Measurements from ENCODE around the gene PDZD2. TPM values are rescaled to one million over a fixed set of nuclear protein-coding genes. Genes with fewer than 3 reads are reported as not detected.

Gene PDZD2
- total RNA-seq, 4 donors from 2014 or later = 107 to 195 (median 123) TPM

DNA sequence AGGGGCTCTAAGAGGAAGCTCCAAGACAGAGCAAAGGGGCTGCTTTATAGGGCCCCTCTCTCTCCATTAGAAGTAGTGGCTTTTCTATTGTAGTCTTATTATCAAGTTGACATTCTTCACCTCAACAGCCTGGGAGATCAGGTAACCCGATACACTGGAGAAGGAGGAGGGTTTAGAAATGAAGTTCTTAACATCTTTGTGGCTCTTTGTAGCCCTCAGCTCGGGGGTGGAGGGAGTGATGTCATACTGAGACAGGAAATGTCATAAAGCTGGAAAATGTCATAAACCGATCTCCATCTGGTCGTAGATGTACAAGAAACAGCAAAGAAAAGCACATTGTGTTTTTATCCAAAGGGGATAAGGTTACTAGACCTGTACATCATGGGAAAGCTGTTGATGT is 17.9 kb downstream of the PDZD2 start:
- Histone ChIP-seq H3K9me3 (no peaks in the 10 kb centered on the region), H3K4me3 (no peak overlapping the region), H3K4me1 (no peaks in the 10 kb centered on the region), H3K27ac (no peak overlapping the region), H3K36me3 (no peaks in the 10 kb centered on the region), H3K27me3 (peaks cover 10% of the 10 kb centered on the region)
- whole genome bisulfite sequencing = 65% methylated on average over 4 of the region's 4 CpGs
- DNase-seq (ENCODE audit: low spot score in 2 of 2) = no peak
- TF ChIP-seq, protein P1, sequence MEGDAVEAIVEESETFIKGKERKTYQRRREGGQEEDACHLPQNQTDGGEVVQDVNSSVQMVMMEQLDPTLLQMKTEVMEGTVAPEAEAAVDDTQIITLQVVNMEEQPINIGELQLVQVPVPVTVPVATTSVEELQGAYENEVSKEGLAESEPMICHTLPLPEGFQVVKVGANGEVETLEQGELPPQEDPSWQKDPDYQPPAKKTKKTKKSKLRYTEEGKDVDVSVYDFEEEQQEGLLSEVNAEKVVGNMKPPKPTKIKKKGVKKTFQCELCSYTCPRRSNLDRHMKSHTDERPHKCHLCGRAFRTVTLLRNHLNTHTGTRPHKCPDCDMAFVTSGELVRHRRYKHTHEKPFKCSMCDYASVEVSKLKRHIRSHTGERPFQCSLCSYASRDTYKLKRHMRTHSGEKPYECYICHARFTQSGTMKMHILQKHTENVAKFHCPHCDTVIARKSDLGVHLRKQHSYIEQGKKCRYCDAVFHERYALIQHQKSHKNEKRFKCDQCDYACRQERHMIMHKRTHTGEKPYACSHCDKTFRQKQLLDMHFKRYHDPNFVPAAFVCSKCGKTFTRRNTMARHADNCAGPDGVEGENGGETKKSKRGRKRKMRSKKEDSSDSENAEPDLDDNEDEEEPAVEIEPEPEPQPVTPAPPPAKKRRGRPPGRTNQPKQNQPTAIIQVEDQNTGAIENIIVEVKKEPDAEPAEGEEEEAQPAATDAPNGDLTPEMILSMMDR (IDR thresholded peaks at IDR 0.05) = no peak
- TF ChIP-seq POLR2A (IDR thresholded peaks at IDR 0.05) (no peak), POLR2AphosphoS5 (IDR thresholded peaks at IDR 0.05) (no peak), EP300 (IDR thresholded peaks at IDR 0.05) (no peak)

DNA sequence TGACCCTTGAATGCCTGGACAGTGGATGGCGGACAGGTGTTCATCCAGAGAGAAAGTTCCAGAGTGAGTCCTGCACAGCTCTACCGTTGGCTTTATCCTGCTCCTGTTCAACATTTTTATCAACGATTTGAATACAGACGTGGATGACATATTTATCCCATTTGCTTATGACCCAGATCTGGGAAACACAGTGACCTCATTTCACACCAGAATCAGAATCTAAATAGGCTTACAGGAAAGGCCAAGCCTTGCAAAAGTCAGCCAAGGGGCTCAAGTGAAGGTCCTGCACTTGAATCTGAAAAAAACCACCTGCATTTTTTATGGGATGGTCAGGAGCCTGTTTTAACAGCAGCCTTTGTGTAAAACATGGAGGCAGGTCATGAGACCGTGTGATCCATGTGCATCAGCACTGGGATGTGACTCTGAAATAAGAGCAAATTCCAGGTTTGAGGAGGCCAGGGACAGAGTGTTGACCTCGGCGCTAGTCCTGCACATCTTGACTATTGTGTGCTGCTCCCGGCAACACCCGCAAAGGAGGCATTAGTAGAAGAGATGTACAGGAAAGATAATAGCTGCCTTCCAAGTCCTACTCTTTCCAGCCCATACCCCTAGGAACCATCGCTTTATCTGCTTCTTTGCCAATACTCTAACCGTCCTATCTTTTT is 18.5 kb downstream of the PDZD2 start:
- no peaks in the 10 kb centered on the region for H3K4me1 ChIP-seq
- H3K27me3 ChIP-seq = peaks cover 10% of the 10 kb centered on the region
- H3K4me3 ChIP-seq = no peak overlapping the region
- H3K27ac ChIP-seq = no peak overlapping the region
- H3K36me3 ChIP-seq = no peaks in the 10 kb centered on the region
- 88% methylated on average over 11 of the region's 11 CpGs for WGBS
- TF ChIP-seq, protein P1 (IDR thresholded peaks at IDR 0.05) = no peak
- TF ChIP-seq POLR2AphosphoS5 (IDR thresholded peaks at IDR 0.05) (no peak), POLR2A (IDR thresholded peaks at IDR 0.05) (no peak), EP300 (IDR thresholded peaks at IDR 0.05) (no peak)
- no peak for DNase-seq (ENCODE audit: low spot score in 2 of 2)
- no peaks in the 10 kb centered on the region for H3K9me3 ChIP-seq

DNA sequence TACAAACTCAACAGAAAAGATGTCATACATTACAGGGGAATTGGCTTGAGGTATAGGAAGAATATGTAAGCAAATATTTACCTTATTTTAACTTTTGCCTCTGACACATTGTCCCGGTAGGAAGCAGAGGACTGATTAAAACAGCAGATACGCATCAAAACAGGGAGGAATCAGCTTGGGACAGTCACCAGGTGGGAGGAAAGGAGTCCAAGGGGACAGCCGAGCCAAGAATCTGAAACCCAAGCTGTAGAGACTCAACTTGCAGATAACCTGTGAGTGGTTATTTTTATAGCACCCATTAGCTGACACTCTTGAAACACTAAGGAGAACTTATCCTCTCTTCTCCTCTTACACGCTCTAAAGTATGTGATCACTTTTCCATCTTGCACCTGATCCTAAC is 22.3 kb downstream of the PDZD2 start:
- H3K27me3 ChIP-seq = peaks cover 7% of the 10 kb centered on the region
- no peaks in the 10 kb centered on the region for H3K36me3 ChIP-seq
- no peak for DNase-seq (ENCODE audit: low spot score in 2 of 2)
- no peak overlapping the region for H3K27ac ChIP-seq
- no peak for TF ChIP-seq POLR2A (IDR thresholded peaks at IDR 0.05)
- TF ChIP-seq POLR2AphosphoS5 (IDR thresholded peaks at IDR 0.05) = no peak
- TF ChIP-seq EP300 (IDR thresholded peaks at IDR 0.05) = no peak
- TF ChIP-seq, protein P1 (IDR thresholded peaks at IDR 0.05) = no peak
- H3K9me3 ChIP-seq = no peaks in the 10 kb centered on the region
- H3K4me1 ChIP-seq = no peaks in the 10 kb centered on the region
- 88% methylated on average over 4 of the region's 4 CpGs for WGBS
- H3K4me3 ChIP-seq = no peak overlapping the region

- no peak for DNase-seq (ENCODE audit: low spot score in 2 of 2)
- WGBS = 61% methylated on average over 7 of the region's 7 CpGs
- Histone ChIP-seq H3K27ac (no peak overlapping the region), H3K4me3 (no peak overlapping the region), H3K9me3 (no peaks in the 10 kb centered on the region), H3K4me1 (no peaks in the 10 kb centered on the region), H3K36me3 (no peaks in the 10 kb centered on the region), H3K27me3 (no peaks in the 10 kb centered on the region)
- TF ChIP-seq POLR2A (IDR thresholded peaks at IDR 0.05) (no peak), POLR2AphosphoS5 (IDR thresholded peaks at IDR 0.05) (no peak), EP300 (IDR thresholded peaks at IDR 0.05) (no peak)
- TF ChIP-seq, protein P1 (IDR thresholded peaks at IDR 0.05) = no peak
Observed at GRCh38 chr5:31663519-31663918, 24.6 kb downstream of the PDZD2 start.

DNA sequence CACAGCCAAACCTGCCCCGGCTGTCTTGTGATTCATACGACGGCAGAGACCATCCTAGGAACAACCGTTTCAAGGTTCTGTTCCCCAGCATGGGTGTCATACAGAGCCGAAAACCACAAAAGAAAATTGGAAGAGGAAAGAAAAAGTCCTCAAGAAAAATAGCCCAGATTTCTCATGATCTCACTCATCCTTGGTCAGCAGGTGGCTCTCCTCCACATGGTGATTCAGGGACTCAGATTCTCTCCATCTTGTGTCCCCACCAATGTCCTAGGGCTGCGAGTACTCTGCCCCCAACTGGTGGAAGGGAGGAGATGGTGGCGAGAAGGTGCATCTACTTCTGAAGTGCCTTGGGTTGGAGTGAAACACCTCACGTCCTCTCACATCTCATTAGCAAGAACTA is 25.6 kb downstream of the PDZD2 start:
- Histone ChIP-seq H3K27me3 (no peaks in the 10 kb centered on the region), H3K4me3 (no peak overlapping the region), H3K36me3 (no peaks in the 10 kb centered on the region), H3K27ac (no peak overlapping the region), H3K4me1 (no peaks in the 10 kb centered on the region), H3K9me3 (no peaks in the 10 kb centered on the region)
- WGBS = 84% methylated on average over 8 of the region's 8 CpGs
- no peak for TF ChIP-seq POLR2AphosphoS5 (IDR thresholded peaks at IDR 0.05)
- TF ChIP-seq, protein P1 (IDR thresholded peaks at IDR 0.05) = no peak
- TF ChIP-seq EP300 (IDR thresholded peaks at IDR 0.05) = no peak
- no peak for TF ChIP-seq POLR2A (IDR thresholded peaks at IDR 0.05)
- DNase-seq (ENCODE audit: low spot score in 2 of 2) = no peak

Measured in suprapubic skin (tissue), 4 donors.